NCI-H2029 treated with DMSO at 0.1 percent for 48 hours (cell line): ENCODE data around the gene PTH1R.

ENCODE experiments used
- DNase-seq: peaks from one replicate; lab custom pipeline; 2025; lab: John Stamatoyannopoulos, UW

Gene PTH1R

GRCh38 chr3:46883054-46883829 is 5.7 kb downstream of the PTH1R start:
- no peak for DNase-seq

GRCh38 chr3:46883830-46884185 is 6.3 kb downstream of the PTH1R start:
- DNase-seq, result no peak

DNA sequence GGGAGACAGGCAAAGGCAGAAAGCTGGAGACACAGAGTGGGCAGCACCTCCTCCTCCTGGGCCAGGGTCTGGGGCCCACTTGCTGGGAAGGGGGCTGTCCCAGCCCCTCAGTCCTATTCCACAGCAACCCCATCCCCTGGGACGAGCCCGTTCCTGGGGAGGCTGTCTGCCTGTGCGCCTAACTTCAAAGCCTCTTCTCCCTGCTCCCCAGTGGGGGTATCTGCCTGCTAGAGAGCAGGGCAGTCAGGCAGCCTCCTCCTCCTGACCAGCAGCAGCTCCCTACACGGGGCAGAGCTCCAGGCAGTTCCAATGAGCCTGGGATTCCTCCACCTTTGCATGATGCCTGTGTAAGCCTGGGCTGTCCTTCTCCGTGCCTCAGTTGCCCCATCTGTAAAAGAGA is 6.9 kb downstream of the PTH1R start:
- no peak for DNase-seq

- no peak for DNase-seq
Observed at GRCh38 chr3:46884929-46885328, 7.4 kb downstream of the PTH1R start.

DNA sequence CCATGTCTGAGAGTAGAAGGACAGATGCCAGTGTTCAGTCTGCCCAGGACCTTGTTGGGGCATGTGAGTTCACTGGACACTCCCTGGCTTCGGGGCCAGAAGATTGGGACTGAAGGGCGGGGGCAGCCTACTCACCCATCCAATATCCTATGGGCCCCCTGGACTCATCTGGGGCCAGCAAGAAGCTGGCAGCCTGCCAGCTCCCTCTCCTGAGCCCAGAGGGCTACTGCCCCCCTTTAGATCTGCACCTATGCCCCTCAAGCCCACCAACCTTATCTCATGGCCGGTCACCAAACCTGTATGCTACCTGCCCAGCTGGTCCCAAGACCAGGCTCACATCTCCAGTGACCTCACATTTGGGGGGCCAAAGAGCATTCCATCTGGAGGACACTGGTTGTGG is 8.1 kb downstream of the PTH1R start:
- DNase-seq, result no peak

- DNase-seq, result no peak
Observed at GRCh38 chr3:46887980-46888494, 10.5 kb downstream of the PTH1R start.

DNA sequence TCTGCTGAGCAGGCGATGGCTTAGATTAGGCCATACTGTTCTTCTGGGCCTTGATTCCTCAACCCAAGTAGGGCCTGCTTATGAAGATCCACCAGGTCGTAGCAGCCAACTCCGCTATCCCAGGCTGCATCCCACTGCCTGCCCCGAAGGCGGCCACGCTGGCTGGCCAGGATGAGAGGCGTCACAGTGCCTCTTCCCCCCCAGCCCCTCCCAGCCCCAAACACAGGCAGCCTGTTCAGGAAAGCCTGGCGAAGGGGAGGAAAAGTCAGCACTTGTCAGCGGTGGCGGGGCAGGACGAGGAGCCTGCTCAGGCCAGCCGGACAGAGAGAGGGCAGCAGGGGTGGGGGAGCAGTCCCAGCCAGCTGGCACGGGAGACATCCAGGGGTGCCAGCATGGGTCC is 11.2 kb downstream of the PTH1R start:
- DNase-seq, result no peak

GRCh38 chr3:46889381-46890110 is 12.0 kb downstream of the PTH1R start:
- no peak for DNase-seq

DNA sequence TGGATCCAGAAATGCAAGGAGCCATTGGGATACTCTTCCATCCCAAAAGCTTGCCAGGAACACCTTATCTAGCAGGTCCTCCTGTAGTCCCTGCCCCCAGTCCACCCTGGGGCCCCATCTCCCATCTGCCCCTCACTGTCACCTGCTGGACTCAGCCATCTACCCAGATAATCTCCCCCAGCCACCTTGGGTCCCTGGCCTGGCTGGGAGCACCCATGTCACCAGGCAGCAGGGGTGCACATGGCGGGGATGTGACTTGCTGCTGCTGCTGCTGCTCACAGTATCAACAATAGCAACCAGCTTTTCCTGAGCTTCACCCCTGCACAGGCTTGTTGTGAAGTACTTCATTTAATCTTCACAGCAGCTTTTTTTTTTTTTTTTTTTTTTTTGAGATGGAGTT is 12.6 kb downstream of the PTH1R start:
- DNase-seq, result no peak

DNA sequence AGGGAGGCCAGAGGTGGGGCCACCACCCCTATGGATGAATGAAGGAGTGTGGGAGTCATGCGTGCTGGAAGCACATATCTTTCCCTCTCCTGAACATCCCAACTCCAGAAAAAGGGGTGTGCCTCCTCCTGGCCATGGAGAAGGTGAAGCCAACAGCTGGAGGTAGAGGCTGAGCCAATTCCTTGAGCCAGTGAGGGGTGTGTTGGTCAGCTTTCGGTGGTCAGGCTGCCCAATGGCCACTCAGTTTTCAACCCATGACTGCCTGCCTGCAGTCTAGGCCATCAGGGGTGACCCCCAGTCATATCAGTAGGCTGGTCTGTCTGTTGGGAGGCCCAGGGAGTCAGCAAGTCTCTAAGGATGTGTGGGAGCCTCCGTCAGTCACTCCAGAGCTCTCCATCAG is 13.6 kb downstream of the PTH1R start:
- DNase-seq, result no peak

GRCh38 chr3:46892285-46893145 is 15.0 kb downstream of the PTH1R start:
- peak; percentile 27 for DNase-seq

DNA sequence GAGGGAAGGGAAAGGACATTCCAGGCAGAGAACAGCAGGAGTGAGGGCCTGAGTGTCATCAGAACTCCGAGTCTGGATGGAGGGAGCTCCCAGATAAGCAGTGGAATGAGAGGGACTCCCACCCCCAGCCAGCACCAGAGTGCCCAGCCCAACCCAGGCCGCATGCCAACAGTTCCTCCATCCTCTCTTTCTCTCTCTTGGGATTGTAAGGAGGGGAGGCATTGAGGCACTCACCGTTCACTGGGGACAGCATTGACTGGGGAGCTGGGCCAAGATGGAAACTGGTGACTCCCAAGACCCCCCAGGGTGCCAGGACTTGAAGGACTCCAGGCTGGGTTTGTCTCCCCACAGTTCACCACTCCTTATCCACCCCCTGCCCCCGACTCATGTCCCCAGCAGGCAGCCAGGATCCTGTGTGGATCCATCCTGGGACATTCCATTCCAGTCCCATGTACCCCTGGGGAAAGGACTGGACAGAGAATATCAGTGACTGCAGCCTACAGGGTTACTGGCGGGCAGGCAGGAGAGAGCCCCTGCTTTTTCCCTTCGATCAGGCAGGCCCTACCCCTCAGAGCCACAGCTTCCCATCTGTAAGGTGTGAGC is 15.7 kb downstream of the PTH1R start:
- DNase-seq, result no peak

DNA sequence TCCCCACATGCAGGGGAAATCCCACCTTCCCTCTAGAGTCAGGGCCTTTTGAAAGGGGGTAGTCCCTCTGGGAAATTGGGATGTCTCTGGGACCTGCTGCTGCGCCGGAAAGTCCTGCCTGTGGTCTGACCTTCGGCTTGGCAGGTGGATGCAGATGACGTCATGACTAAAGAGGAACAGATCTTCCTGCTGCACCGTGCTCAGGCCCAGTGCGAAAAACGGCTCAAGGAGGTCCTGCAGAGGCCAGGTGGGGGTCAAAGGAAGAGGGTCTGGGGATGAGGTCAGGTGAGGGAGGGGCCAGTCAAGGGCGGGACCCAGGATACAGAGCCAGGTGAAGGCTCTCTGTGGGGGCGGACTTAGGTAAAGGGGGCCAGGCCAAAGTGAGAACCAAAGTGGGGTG is 16.2 kb downstream of the PTH1R start:
- DNase-seq, result no peak

GRCh38 chr3:46894256-46894655 is 16.7 kb downstream of the PTH1R start:
- no peak for DNase-seq

- peak; percentile 34 for DNase-seq
Observed at GRCh38 chr3:46895204-46895660, 17.7 kb downstream of the PTH1R start.

DNA sequence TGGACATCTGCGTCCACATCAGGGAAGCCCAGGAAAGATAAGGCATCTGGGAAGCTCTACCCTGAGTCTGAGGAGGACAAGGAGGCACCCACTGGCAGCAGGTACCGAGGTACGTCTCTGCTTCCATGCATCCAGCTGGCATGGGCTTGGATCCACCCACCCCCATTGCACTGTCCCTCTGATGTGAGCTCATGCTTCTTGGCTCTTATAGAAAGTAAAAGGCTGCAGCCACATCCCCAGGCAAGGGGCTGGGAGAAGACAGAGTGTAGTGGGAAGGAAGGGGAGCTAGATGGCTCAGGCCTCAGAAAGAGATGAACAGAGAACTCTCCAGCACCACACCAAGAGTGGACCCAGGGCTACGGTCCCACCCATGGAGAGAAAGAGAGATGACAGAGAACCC is 18.2 kb downstream of the PTH1R start:
- DNase-seq, result no peak

- DNase-seq, result no peak
Observed at GRCh38 chr3:46896386-46896785, 18.9 kb downstream of the PTH1R start.

DNA sequence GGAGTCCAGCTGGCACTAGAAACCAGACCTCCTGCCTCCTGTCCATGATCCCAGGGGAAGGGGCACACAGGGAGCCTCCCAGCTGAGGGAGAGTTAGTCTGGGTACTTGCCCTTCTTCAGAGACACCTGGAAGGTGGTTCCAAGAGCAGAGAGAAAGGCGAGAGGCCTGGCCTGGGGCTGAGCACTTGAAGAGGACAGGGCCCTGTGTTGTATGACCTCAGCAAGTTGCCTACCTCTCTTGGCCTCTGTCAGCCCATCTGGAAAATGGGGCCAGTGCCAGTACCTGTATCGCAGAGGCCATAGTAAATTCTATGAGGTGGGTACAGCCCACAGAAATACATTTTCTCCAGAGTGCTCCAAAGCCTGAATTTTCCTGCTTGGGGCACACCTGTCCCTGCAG is 19.5 kb downstream of the PTH1R start:
- no peak for DNase-seq

- no peak for DNase-seq
Observed at GRCh38 chr3:46897829-46898320, 20.4 kb downstream of the PTH1R start.

DNA sequence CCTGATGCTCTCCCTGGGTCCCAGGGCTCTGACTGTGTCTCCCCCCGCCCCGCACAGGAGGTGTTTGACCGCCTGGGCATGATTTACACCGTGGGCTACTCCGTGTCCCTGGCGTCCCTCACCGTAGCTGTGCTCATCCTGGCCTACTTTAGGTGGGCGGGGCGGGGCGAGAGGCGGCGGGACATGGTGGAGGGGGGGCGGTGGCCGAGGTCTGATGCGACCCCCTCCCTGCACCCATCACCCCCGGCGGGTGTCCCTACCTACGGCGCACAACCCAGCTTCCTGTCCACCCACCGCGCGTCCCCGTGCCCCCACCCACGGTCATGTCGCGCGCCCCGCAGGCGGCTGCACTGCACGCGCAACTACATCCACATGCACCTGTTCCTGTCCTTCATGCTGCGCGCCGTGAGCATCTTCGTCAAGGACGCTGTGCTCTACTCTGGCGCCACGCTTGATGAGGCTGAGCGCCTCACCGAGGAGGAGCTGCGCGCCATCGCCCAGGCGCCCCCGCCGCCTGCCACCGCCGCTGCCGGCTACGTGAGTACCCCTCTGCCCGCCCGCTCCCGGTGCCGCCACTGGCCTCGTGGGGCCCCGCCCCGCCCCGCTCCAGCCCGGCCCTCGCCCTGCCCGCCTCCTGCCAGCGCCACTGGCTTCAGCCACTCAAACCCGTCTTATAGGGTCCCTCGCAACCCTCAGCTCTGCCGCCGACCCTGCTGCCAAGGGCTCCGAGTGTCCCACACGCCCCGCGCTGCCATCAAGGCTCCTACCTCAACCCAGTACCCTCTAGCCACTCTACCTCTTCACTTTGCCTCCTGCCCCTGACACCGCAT is 21.0 kb downstream of the PTH1R start:
- no peak for DNase-seq
